HG03039 (cell line): ENCODE data around the gene CLDN12.
"Not testable (repeated sequence)": the region's sequence is repeated elsewhere in the genome, so short reads cannot be mapped to it uniquely, and the experiment has no call there.

Experiments
- ATAC-seq: cut with Tn5 transposase; IDR thresholded peaks from one replicate; pipeline ENCODE4 v1.9.1; 2021; ENCODE audit warnings: mild to moderate bottlenecking, moderate library complexity; ENCODE audit not compliant: unreplicated experiment

Gene CLDN12

GRCh38 chr7:90432752-90433151 lies 29.5 kb downstream of the CLDN12 start:
- no peak for ATAC-seq

- ATAC-seq = no peak
Measured at GRCh38 chr7:90433221-90433620, 30.0 kb downstream of the CLDN12 start.

GRCh38 chr7:90445633-90446032 lies 42.4 kb downstream of the CLDN12 start:
- no peak for ATAC-seq

- no peak for ATAC-seq
Measured at GRCh38 chr7:90446137-90446899, 43.1 kb downstream of the CLDN12 start.

- ATAC-seq = no peak
Measured at GRCh38 chr7:90453259-90453891, 50.1 kb downstream of the CLDN12 start.

- no peak for ATAC-seq
Measured at GRCh38 chr7:90453931-90454330, 50.7 kb downstream of the CLDN12 start.

- ATAC-seq = peak; percentile 86
Measured at GRCh38 chr7:90455163-90456030, 52.1 kb downstream of the CLDN12 start.

- no peak for ATAC-seq
Measured at GRCh38 chr7:90458104-90458503, 54.8 kb downstream of the CLDN12 start.

GRCh38 chr7:90459888-90460287 lies 56.6 kb downstream of the CLDN12 start:
- no peak for ATAC-seq

- ATAC-seq = no peak
Measured at GRCh38 chr7:90461219-90461618, 58.0 kb downstream of the CLDN12 start.

GRCh38 chr7:90463151-90463628 lies 59.9 kb downstream of the CLDN12 start:
- ATAC-seq = not testable (repeated sequence)
